Mononuclear cell (primary cell): ENCODE data around the gene SLC24A3. TPM values are rescaled to one million over a fixed set of nuclear protein-coding genes. Genes with fewer than 3 reads are reported as not detected.

ENCODE experiments used
- H3K27me3 ChIP-seq: 2 replicates; pipeline ENCODE4 v1.6.0; 2011; ENCODE audit warnings: low read length, control low read depth; ENCODE audit not compliant: insufficient read depth
- H3K4me1 ChIP-seq: 2 replicates; pipeline ENCODE4 v1.5.1; 2011; ENCODE audit warnings: mild to moderate bottlenecking, low read length, control low read depth; ENCODE audit not compliant: insufficient read depth
- H3K4me3 ChIP-seq: 2 replicates; pipeline ENCODE4 v1.5.1; 2011; ENCODE audit warnings: mild to moderate bottlenecking, low read length, moderate library complexity
- H3K9me3 ChIP-seq: 2 replicates; pipeline ENCODE4 v1.5.1; 2011; ENCODE audit warnings: low read depth, mild to moderate bottlenecking, control low read depth, low read length
- total RNA-seq: library from RNA; depleted of rRNA; stranded (reverse); fragments of >200 nt; gene quantifications from one replicate; pipeline ENCODE4 v1.2.3, GENCODE V29; 2012

SLC24A3 gene
- total RNA-seq, 1 donor = 1.0 TPM

- Histone ChIP-seq H3K4me3 (no peak overlapping the region), H3K27me3 (no peaks in the 10 kb centered on the region), H3K9me3 (no peaks in the 10 kb centered on the region), H3K4me1 (peaks cover 25% of the 10 kb centered on the region)
Measured at GRCh38 chr20:19322061-19322985, 109.9 kb downstream of the SLC24A3 start.

GRCh38 chr20:19327401-19327800, 115.0 kb downstream of the SLC24A3 start:
- H3K4me3 ChIP-seq = no peak overlapping the region
- H3K4me1 ChIP-seq = peaks cover 5% of the 10 kb centered on the region
- no peaks in the 10 kb centered on the region for H3K9me3 ChIP-seq
- H3K27me3 ChIP-seq = no peaks in the 10 kb centered on the region

GRCh38 chr20:19328676-19329075, 116.2 kb downstream of the SLC24A3 start:
- Histone ChIP-seq H3K9me3 (no peaks in the 10 kb centered on the region), H3K4me3 (no peak overlapping the region), H3K27me3 (no peaks in the 10 kb centered on the region), H3K4me1 (peaks cover 5% of the 10 kb centered on the region)

GRCh38 chr20:19330038-19330437, 117.6 kb downstream of the SLC24A3 start:
- Histone ChIP-seq H3K9me3 (no peaks in the 10 kb centered on the region), H3K4me3 (no peak overlapping the region), H3K27me3 (no peaks in the 10 kb centered on the region), H3K4me1 (peaks cover 5% of the 10 kb centered on the region)

GRCh38 chr20:19330731-19331130, 118.3 kb downstream of the SLC24A3 start:
- Histone ChIP-seq H3K4me3 (no peak overlapping the region), H3K9me3 (no peaks in the 10 kb centered on the region), H3K4me1 (peaks cover 5% of the 10 kb centered on the region), H3K27me3 (no peaks in the 10 kb centered on the region)

GRCh38 chr20:19333563-19333962, 121.1 kb downstream of the SLC24A3 start:
- H3K9me3 ChIP-seq = no peaks in the 10 kb centered on the region

GRCh38 chr20:19335341-19335740, 122.9 kb downstream of the SLC24A3 start:
- Histone ChIP-seq H3K4me1 (peaks cover 5% of the 10 kb centered on the region), H3K27me3 (no peaks in the 10 kb centered on the region), H3K9me3 (no peaks in the 10 kb centered on the region), H3K4me3 (no peak overlapping the region)

More at GRCh38 chr20:19333563-19333962, 121.1 kb downstream of the SLC24A3 start:
- Histone ChIP-seq H3K4me1 (peaks cover 5% of the 10 kb centered on the region), H3K4me3 (no peak overlapping the region), H3K27me3 (no peaks in the 10 kb centered on the region)

- Histone ChIP-seq H3K9me3 (no peaks in the 10 kb centered on the region), H3K4me1 (peaks cover 1% of the 10 kb centered on the region), H3K27me3 (no peaks in the 10 kb centered on the region)
Measured at GRCh38 chr20:19335916-19336315, 123.5 kb downstream of the SLC24A3 start.

GRCh38 chr20:19336631-19337030, 124.2 kb downstream of the SLC24A3 start:
- no peak overlapping the region for H3K4me3 ChIP-seq
- H3K27me3 ChIP-seq = no peaks in the 10 kb centered on the region
- no peaks in the 10 kb centered on the region for H3K4me1 ChIP-seq
- H3K9me3 ChIP-seq = no peaks in the 10 kb centered on the region

More at GRCh38 chr20:19335916-19336315, 123.5 kb downstream of the SLC24A3 start:
- H3K4me3 ChIP-seq = no peak overlapping the region

GRCh38 chr20:19338380-19338779, 125.9 kb downstream of the SLC24A3 start:
- H3K9me3 ChIP-seq = no peaks in the 10 kb centered on the region

GRCh38 chr20:19338960-19339359, 126.5 kb downstream of the SLC24A3 start:
- Histone ChIP-seq H3K9me3 (no peaks in the 10 kb centered on the region), H3K4me3 (no peak overlapping the region), H3K27me3 (no peaks in the 10 kb centered on the region), H3K4me1 (no peaks in the 10 kb centered on the region)

More at GRCh38 chr20:19338380-19338779, 125.9 kb downstream of the SLC24A3 start:
- Histone ChIP-seq H3K4me3 (no peak overlapping the region), H3K27me3 (no peaks in the 10 kb centered on the region), H3K4me1 (no peaks in the 10 kb centered on the region)

- Histone ChIP-seq H3K27me3 (no peaks in the 10 kb centered on the region), H3K4me3 (no peak overlapping the region), H3K4me1 (no peaks in the 10 kb centered on the region), H3K9me3 (no peaks in the 10 kb centered on the region)
Measured at GRCh38 chr20:19341348-19342053, 129.1 kb downstream of the SLC24A3 start.

GRCh38 chr20:19344341-19344740, 131.9 kb downstream of the SLC24A3 start:
- H3K27me3 ChIP-seq = no peaks in the 10 kb centered on the region
- H3K4me1 ChIP-seq = no peaks in the 10 kb centered on the region
- no peak overlapping the region for H3K4me3 ChIP-seq
- H3K9me3 ChIP-seq = no peaks in the 10 kb centered on the region

GRCh38 chr20:19347943-19348456, 135.6 kb downstream of the SLC24A3 start:
- Histone ChIP-seq H3K27me3 (no peaks in the 10 kb centered on the region), H3K9me3 (no peaks in the 10 kb centered on the region), H3K4me1 (no peaks in the 10 kb centered on the region), H3K4me3 (no peak overlapping the region)

- Histone ChIP-seq H3K4me3 (no peak overlapping the region), H3K27me3 (no peaks in the 10 kb centered on the region)
Measured at GRCh38 chr20:19348582-19348981, 136.1 kb downstream of the SLC24A3 start.

More at GRCh38 chr20:19348582-19348981, 136.1 kb downstream of the SLC24A3 start:
- no peaks in the 10 kb centered on the region for H3K4me1 ChIP-seq
- H3K9me3 ChIP-seq = no peaks in the 10 kb centered on the region
